GM18861 (cell line): ENCODE data around the gene OBP2B.
"Not testable (repeated sequence)": the region's sequence is repeated elsewhere in the genome, so short reads cannot be mapped to it uniquely, and the experiment has no call there.

Experiments
- ATAC-seq: cut with Tn5 transposase; IDR thresholded peaks from one replicate; pipeline ENCODE4 v1.9.1; 2021; ENCODE audit not compliant: unreplicated experiment

OBP2B gene

DNA sequence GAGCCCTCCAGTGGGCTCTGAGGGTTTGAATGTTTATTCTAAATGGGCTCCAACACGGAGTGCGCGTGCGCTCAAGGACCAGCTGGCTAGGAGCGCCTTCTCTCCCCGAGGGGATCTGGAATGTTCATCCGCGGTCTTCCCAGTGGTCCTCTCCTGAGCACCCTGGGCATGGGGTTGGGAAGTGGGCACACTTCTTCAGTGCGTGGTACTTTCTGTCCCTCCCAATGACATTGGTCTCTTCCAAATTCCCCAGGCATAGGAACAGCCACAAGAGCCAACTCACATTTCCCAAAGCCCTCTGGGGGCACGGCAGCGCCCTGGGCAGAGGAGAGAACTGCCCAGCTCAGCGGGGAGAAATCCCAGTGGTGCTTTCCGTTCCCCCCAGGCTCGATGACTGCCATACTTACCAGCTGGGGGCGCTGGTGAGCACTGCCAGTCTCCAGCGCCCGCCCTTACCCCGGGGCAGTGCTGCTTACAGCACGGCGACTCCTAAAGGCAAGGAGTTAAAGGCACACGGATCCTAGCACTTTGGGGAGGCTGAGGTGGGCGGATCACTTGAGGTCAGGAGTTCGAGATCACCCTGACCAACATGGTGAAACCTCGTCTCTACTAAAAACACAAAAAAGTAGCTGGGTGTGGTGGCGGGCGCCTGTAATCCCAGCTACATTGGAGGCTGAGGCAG is 29.9 kb upstream of the OBP2B start:
- no peak for ATAC-seq

DNA sequence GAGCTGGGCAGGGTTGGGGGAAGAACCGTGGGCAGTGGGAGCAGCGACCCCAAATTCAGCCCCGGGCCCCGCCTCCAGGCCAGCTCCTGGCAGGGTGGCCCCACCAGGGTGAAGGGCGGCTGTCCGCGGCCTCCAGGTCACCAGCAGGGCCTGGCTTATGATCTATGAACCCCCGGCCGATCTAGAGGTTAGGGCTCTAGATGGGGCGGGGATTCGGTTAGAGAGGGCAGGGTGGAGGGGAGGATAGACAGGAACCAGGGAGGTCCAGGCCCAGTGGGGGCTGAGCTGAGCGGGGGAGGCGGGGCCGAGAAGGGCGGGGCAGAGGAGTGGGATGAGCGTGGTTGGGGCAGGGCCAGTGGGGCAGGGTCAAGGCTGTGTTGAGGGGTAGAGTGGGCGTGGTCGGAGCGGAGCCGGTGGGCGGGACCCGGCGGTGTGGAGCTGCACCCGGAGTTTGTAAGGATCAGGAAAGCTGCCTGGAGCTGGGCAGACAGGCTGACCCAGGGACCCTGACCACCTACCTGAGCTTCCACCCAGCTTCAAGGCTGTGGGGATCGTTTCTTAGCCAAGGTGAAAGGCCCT is 29.3 kb upstream of the OBP2B start:
- no peak for ATAC-seq

DNA sequence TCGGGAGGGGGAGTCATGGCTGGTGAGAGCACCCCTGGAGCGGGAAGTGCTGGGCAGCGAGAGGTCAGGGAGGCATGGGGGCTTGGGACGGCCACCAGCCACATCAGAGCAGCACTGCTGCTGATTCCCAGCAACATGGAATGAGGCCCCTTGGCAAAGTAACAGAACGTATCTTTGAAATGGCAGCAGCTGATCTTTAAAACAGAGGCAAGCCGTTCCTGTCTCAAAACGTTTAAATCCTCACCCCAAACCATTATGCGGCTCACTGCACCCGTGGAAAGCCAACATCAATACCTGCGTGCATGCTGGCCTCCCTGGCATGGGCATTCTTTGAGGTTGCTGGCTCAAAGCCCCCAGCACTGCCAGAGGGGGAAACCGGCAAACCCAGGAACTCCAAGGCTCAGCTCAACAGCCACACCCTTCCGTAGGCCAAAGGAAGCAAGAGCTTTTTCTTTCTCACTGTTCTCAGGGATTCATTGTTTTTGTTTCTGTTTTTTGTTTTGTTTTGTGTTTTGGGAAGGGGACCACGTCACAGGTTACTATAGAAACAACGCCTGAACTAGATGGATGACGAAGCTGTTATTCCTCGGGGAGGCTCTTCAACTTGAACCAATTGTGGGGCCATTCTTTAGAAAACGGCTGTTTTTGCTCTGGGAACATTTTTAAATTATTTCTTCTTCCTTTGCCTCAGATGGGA is 28.1 kb upstream of the OBP2B start:
- no peak for ATAC-seq

DNA sequence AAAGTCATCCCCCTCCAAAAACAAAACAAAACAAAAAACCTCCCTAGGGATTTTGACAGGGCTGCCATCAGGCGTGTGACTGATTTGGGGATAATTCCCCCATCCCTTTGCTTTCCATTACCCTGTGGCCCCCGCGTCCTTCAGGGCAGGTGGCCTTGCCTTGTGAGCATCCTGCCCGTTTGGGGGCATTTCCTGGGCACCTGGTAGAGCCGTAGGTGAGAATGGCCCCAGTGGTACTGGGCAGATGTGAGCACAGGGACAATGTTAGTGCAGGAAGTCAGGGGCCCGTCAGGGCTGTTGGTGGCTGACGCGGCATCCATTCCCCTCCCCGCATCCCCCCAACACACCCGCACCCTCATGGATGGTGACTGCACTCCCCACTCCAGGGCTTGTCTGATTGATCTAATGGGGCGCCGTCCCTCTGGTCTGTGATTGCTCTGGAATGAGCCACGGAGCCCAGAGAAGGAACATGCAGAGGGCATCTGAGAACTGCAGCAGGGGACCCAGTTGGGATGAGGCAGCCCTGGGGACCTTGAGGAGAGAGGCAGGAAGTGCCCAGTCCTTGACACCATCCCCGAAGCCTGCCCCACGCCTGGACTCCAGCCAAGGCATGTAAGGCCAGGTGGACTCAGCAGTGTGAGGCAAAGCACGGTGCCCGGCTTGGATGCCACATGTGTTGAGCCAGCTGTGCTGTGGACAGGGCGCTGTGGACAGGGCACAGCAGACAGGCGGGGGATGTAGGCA is 27.4 kb upstream of the OBP2B start:
- not testable (repeated sequence) for ATAC-seq

GRCh38 chr9:133235549-133236222 is 26.6 kb upstream of the OBP2B start:
- ATAC-seq, result no peak

DNA sequence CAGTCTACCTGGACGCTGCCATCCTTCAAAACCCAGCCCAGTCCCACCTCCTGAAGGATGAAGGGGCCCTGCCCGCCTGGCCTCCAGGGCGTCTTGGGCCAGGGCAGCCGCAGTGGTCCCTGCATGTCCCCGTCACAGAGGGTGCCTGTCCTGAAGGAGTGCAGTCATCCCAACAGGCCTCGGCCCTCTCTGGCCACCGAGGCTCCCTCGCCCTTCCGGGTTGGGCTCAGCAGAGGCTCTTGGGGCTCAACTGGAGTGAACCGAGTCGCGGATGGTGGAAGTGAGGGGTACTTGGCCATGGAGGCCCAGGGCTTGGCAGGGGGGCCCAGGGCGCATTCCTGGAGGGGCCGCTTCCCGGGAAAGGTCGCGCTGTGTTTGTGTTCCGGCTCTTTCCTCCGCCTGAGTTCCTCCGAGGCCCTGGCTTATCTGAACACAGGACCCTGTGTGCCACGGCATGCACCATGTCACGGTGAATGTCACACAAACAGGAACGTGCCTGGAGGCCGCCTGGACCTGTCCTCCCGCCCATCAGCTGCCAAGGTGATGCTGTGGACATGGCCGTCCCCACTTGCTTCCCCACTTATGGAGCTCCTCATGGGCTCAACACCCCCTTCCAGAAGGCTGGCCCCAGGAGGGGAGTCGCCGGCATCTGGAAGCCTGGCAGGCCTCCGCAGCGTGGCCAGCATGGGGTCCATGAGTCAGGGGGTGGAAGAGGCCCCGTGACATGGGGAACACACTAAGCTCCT is 25.7 kb upstream of the OBP2B start:
- no peak for ATAC-seq

DNA sequence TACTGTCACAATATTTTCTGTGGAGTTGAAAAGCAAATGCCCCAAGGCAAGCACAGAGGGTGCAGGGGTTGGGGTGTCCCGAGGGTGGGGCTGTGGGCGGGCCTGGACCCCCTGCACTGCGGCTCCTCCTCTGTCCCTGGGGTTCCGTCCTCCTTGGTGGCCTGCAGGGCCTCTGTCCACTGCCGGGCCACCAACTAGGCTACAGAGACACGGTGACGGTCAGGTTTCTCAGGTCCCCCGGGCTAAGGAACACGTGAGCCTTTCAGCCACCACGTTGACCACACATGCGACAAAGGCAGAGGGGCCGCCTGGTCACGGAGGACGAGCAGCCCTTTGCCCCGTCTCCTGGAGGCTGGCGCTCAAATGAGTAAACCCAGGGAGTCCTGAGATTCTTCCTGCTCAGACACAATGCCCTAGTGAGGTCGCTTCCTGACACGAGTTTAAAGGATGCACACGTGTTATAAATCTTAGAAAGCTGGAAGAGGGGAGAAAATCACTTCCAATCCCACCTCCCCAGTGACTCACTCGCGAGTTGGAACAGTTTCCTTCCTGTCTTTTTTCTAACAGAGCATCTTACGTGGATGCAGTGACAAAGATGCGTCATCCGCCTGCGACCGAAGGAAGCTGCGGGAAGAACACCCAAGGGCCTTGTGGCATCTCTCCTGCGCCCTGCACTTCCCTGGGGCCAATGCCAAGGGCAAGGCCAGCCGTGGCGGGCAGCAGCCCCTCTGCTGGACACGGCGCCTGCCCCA is 24.8 kb upstream of the OBP2B start:
- ATAC-seq, result no peak

DNA sequence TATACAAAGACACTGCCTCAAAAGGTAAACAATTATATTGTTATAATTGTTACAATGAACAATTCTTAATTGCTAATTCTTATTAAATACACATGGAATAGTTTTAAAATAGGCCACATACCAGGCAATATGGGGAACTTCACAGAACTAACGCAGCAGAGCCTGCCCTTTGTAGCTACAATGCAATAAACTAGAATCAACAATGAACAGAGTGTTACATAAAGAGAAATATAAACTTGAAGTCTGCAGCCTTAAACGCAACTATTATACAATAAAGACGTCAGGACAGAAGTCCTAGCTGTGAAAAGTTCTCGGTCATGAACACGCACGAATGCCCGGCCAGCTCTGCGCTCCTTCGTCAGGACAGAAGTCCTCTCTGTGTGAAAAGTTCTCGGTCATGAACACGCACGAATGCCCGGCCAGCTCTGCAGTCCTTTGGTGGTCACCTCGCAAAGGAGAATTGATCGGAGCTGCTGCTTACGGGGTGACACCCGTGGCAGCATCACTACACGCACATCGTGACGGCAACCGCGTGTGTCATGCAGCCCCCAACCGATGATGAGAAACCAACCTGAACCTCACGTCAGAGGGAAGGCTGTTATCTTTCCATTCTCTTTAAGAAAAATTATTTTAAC is 23.0 kb upstream of the OBP2B start:
- not testable (repeated sequence) for ATAC-seq

- ATAC-seq, result not testable (repeated sequence)
Observed at GRCh38 chr9:133230514-133230913, 21.5 kb upstream of the OBP2B start.

DNA sequence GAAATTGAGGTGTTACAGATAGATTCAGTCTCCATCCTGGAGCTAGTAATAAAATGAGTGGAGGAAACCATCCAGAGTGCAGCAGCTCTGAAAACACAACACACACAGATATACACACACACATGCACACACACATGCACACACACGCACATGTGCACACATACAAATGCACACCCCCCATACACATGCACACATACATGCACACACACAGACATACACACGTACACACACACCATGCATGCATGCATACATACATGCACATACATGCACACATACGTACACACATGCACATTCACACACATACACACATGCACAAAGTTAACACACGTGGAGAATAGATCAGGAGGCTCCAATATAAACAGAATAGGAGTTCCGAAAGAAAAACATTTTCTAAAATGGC is 21.0 kb upstream of the OBP2B start:
- ATAC-seq, result no peak

- ATAC-seq, result not testable (repeated sequence)
Observed at GRCh38 chr9:133228474-133229193, 19.6 kb upstream of the OBP2B start.

GRCh38 chr9:133227996-133228395 is 18.9 kb upstream of the OBP2B start:
- not testable (repeated sequence) for ATAC-seq

GRCh38 chr9:133227242-133227860 is 18.3 kb upstream of the OBP2B start:
- no peak for ATAC-seq

GRCh38 chr9:133226219-133227171 is 17.4 kb upstream of the OBP2B start:
- ATAC-seq, result no peak

DNA sequence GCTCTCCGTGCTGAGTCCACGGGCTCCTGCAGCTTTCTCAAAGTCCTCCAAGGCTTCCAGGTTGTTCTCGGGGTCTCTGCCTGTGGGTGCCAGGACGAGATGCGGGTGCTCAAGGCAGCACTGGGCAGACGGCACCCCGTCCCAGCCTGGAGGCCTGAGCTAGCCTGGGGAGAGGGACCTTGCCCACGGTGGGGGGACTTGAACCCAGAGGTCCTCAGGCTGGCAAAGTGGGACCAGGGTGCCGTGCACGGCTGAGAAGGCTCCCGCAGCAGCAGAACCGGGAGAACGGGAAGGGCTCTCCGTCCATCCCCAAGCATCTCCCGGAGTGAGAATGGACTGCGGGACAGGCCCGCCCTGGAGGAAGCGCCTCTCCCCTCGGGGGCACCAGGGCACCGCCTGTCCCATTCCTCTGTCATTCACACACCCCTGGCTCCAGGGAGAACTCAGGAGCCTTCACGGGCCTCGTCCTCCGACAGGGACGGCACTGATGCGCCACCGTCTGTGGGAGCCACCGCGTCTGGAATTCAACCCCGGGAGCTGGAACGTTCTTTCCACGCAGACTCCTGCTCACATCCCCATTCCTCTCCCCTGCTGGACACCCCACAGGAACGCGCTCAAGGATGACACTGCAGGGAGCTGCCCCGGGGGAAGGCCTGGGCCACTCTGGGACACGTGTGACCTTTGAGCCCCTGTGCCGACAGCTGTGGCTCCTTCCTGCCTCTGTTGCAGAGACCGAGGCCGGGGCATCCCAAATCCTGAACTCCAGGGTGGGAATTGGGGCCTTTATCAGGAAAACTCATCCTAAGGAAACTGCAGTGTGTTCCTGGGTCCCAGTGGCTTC is 16.3 kb upstream of the OBP2B start:
- no peak for ATAC-seq

GRCh38 chr9:133224762-133225161 is 15.7 kb upstream of the OBP2B start:
- no peak for ATAC-seq
